ENCODE data around the gene PTPRK.

PTPRK gene

GRCh38 chr6:128057946-128058345 lies 462.5 kb downstream of the PTPRK start:
- no peaks in the 10 kb centered on the region for H3K4me1 ChIP-seq (ENCODE audit: insufficient read depth, low read length, severe bottlenecking)
- H3K9me2 ChIP-seq (ENCODE audit: low read depth, low read length): no peaks in the 10 kb centered on the region
- H3K79me2 ChIP-seq (ENCODE audit: insufficient read depth, low read length): no peaks in the 10 kb centered on the region
- H3K9me3 ChIP-seq (ENCODE audit: low read length): no peaks in the 10 kb centered on the region
- no peaks in the 10 kb centered on the region for H4K20me1 ChIP-seq (ENCODE audit: insufficient read depth, low read length)
- H3K36me3 ChIP-seq (ENCODE audit: insufficient read depth, low read length): no peaks in the 10 kb centered on the region
- H3K27me3 ChIP-seq (ENCODE audit: insufficient read depth, low read length): no peaks in the 10 kb centered on the region
- no peak overlapping the region for H3K4me2 ChIP-seq (ENCODE audit: low read length)
- no peak for TF ChIP-seq CTCF (IDR thresholded peaks at IDR 0.05; ENCODE audit: low read length)
- TF ChIP-seq EZH2 (IDR thresholded peaks at IDR 0.05; ENCODE audit: borderline replicate concordance, low read length): no peak
- H3K27ac ChIP-seq (ENCODE audit: low read depth, low read length, poor library complexity, severe bottlenecking): no peak overlapping the region
- H3K9ac ChIP-seq (ENCODE audit: low read length): no peak overlapping the region
- H3K4me3 ChIP-seq (ENCODE audit: low read depth, low read length, poor library complexity, severe bottlenecking): no peak overlapping the region
- no peaks in the 10 kb centered on the region for H3F3A ChIP-seq (ENCODE audit: insufficient read depth, low read length)
- H2AFZ ChIP-seq (ENCODE audit: low read length): no peak overlapping the region

- H3K27ac ChIP-seq (ENCODE audit: low read depth, low read length, poor library complexity, severe bottlenecking): no peak overlapping the region
- H3K9me3 ChIP-seq (ENCODE audit: low read length): no peaks in the 10 kb centered on the region
- no peaks in the 10 kb centered on the region for H3K27me3 ChIP-seq (ENCODE audit: insufficient read depth, low read length)
- no peak overlapping the region for H3K9ac ChIP-seq (ENCODE audit: low read length)
- H2AFZ ChIP-seq (ENCODE audit: low read length): no peak overlapping the region
- no peaks in the 10 kb centered on the region for H3K36me3 ChIP-seq (ENCODE audit: insufficient read depth, low read length)
- no peaks in the 10 kb centered on the region for H3K79me2 ChIP-seq (ENCODE audit: insufficient read depth, low read length)
- no peak overlapping the region for H3K4me2 ChIP-seq (ENCODE audit: low read length)
- no peaks in the 10 kb centered on the region for H4K20me1 ChIP-seq (ENCODE audit: insufficient read depth, low read length)
- no peak for TF ChIP-seq CTCF (IDR thresholded peaks at IDR 0.05; ENCODE audit: low read length)
- TF ChIP-seq EZH2 (IDR thresholded peaks at IDR 0.05; ENCODE audit: borderline replicate concordance, low read length): no peak
- H3F3A ChIP-seq (ENCODE audit: insufficient read depth, low read length): no peaks in the 10 kb centered on the region
- H3K9me2 ChIP-seq (ENCODE audit: low read depth, low read length): no peaks in the 10 kb centered on the region
- no peak overlapping the region for H3K4me3 ChIP-seq (ENCODE audit: low read depth, low read length, poor library complexity, severe bottlenecking)
- no peaks in the 10 kb centered on the region for H3K4me1 ChIP-seq (ENCODE audit: insufficient read depth, low read length, severe bottlenecking)
These were observed 462.9 kb downstream of the PTPRK start for GRCh38 chr6:128057541-128057940.

DNA sequence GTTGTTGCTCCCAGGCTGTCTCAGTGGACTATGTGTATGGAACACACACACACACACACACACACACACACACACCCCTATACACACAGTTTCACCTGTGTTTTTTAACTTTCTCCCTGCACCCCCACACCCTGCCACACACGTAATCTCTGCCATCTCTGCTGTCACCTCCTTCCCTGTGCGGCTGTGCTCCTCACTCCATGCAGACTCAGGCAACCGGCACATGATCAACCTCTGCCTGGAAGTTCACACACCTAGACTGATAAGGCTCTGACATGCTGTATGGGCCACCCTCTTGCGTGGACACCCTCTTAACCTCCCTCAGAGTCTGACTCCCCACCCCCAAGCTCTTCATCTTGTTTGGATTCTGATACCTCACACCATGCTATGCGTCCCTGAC lies 467.3 kb downstream of the PTPRK start:
- no peaks in the 10 kb centered on the region for H3K9me2 ChIP-seq (ENCODE audit: low read depth, low read length)

More for the DNA sequence above, 467.3 kb downstream of the PTPRK start:
- Histone ChIP-seq H3K79me2 (ENCODE audit: insufficient read depth, low read length) (no peaks in the 10 kb centered on the region), H2AFZ (ENCODE audit: low read length) (no peak overlapping the region), H3K4me1 (ENCODE audit: insufficient read depth, low read length, severe bottlenecking) (no peaks in the 10 kb centered on the region), H4K20me1 (ENCODE audit: insufficient read depth, low read length) (no peaks in the 10 kb centered on the region), H3K36me3 (ENCODE audit: insufficient read depth, low read length) (no peaks in the 10 kb centered on the region), H3K4me2 (ENCODE audit: low read length) (no peak overlapping the region), H3K27ac (ENCODE audit: low read depth, low read length, poor library complexity, severe bottlenecking) (no peak overlapping the region), H3K9ac (ENCODE audit: low read length) (no peak overlapping the region), H3K4me3 (ENCODE audit: low read depth, low read length, poor library complexity, severe bottlenecking) (no peak overlapping the region), H3K27me3 (ENCODE audit: insufficient read depth, low read length) (no peaks in the 10 kb centered on the region), H3K9me3 (ENCODE audit: low read length) (no peaks in the 10 kb centered on the region), H3F3A (ENCODE audit: insufficient read depth, low read length) (no peaks in the 10 kb centered on the region)
- TF ChIP-seq CTCF (IDR thresholded peaks at IDR 0.05; ENCODE audit: low read length): no peak
